WTC11 (cell line): ENCODE measurements around the gene DOK7. TPM values are rescaled to one million over a fixed set of nuclear protein-coding genes. Genes with fewer than 3 reads are reported as not detected.

Experiments
- ATAC-seq: fragments of 200-7000 bp; cut with Tn5 transposase; 2 replicates; pipeline ENCODE4 v1.10.0; 2021; ENCODE audit warnings: mild to moderate bottlenecking, moderate library complexity
- CTCF ChIA-PET: fragments of 300-600 bp; sonication (Branson Sonifier 250); formaldehyde crosslinking; loops from one replicate; lab custom pipeline; 2021; ENCODE audit warnings: antibody characterized with exemption; lab: Charles Lee
- POLR2A ChIA-PET: fragments of 350-600 bp; sonication (Branson Sonifier 250); formaldehyde crosslinking; loops from one replicate; lab custom pipeline; 2021; ENCODE audit warnings: antibody characterized with exemption; lab: Charles Lee
- DNase-seq: peaks from one replicate; pipeline ENCODE4 v3.0.0; 2021; ENCODE audit warnings: low spot score
- H3K27ac Mint-ChIP-seq: 2 replicates; pipeline ENCODE4 v1.8.0; 2021; ENCODE audit warnings: mixed read lengths
- H3K27me3 Mint-ChIP-seq: 2 replicates; pipeline ENCODE4 v1.8.0; 2021; ENCODE audit warnings: low read depth, mild to moderate bottlenecking, moderate library complexity, mixed read lengths
- H3K36me3 Mint-ChIP-seq: 2 replicates; pipeline ENCODE4 v1.8.0; 2021; ENCODE audit warnings: mixed read lengths
- H3K4me1 Mint-ChIP-seq: 2 replicates; pipeline ENCODE4 v1.8.0; 2022; ENCODE audit warnings: mixed read lengths
- H3K4me3 Mint-ChIP-seq: 2 replicates; pipeline ENCODE4 v1.8.0; 2021; ENCODE audit warnings: mild to moderate bottlenecking, moderate library complexity, mixed read lengths
- H3K9me3 Mint-ChIP-seq: 2 replicates; pipeline ENCODE4 v1.8.0; 2021; ENCODE audit warnings: mixed read lengths
- AR ChIP-seq: fragments of 250-450 bp; sonication (Bioruptor Pico); IDR thresholded peaks from 2 replicates; pipeline ENCODE4 v1.9.0; 2021; ENCODE audit warnings: mild to moderate bottlenecking
- ARID4B ChIP-seq: sonication (generic); formaldehyde crosslinking; IDR thresholded peaks from 2 replicates; pipeline ENCODE4 v1.8.0; 2023; ENCODE audit warnings: missing genetic modification reagents, mild to moderate bottlenecking, borderline replicate concordance
- ELF4 ChIP-seq: sonication (generic); formaldehyde crosslinking; IDR thresholded peaks from 2 replicates; pipeline ENCODE4 v1.8.1; 2022; ENCODE audit warnings: low read depth, mild to moderate bottlenecking, moderate library complexity, missing genetic modification reagents
- ESRRA ChIP-seq: sonication (generic); formaldehyde crosslinking; IDR thresholded peaks from 2 replicates; pipeline ENCODE4 v1.8.1; 2022; ENCODE audit warnings: mild to moderate bottlenecking, missing genetic modification reagents, borderline replicate concordance
- ETV6 ChIP-seq: sonication (generic); formaldehyde crosslinking; IDR thresholded peaks from 2 replicates; pipeline ENCODE4 v1.8.1; 2022; ENCODE audit warnings: mild to moderate bottlenecking, missing genetic modification reagents
- FOXP4 ChIP-seq: sonication (generic); formaldehyde crosslinking; IDR thresholded peaks from 2 replicates; pipeline ENCODE4 v1.8.0; 2022; ENCODE audit warnings: mild to moderate bottlenecking, missing genetic modification reagents
- IRF2 ChIP-seq: sonication (generic); formaldehyde crosslinking; IDR thresholded peaks from 2 replicates; pipeline ENCODE4 v1.8.0; 2022; ENCODE audit warnings: low read depth, missing genetic modification reagents, borderline replicate concordance
- MAX ChIP-seq: sonication (generic); formaldehyde crosslinking; IDR thresholded peaks from 2 replicates; pipeline ENCODE4 v1.8.0; 2022; ENCODE audit warnings: mild to moderate bottlenecking, missing genetic modification reagents
- NR2C2 ChIP-seq: sonication (generic); formaldehyde crosslinking; IDR thresholded peaks from 2 replicates; pipeline ENCODE4 v1.8.0; 2022; ENCODE audit warnings: mild to moderate bottlenecking, missing genetic modification reagents
- RORB ChIP-seq: fragments of 250-450 bp; sonication (Bioruptor Pico); IDR thresholded peaks from 2 replicates; pipeline ENCODE4 v1.9.0; 2021; ENCODE audit warnings: mild to moderate bottlenecking
- SOX15 ChIP-seq: fragments of 250-450 bp; sonication (Bioruptor Pico); IDR thresholded peaks from 2 replicates; pipeline ENCODE4 v1.9.0; 2021; ENCODE audit warnings: mild to moderate bottlenecking
- TEAD1 ChIP-seq: sonication (generic); formaldehyde crosslinking; IDR thresholded peaks from 2 replicates; pipeline ENCODE4 v1.8.0; 2022; ENCODE audit warnings: mild to moderate bottlenecking, missing genetic modification reagents
- TEAD4 ChIP-seq: sonication (generic); formaldehyde crosslinking; IDR thresholded peaks from 2 replicates; pipeline ENCODE4 v1.8.0; 2022; ENCODE audit warnings: mild to moderate bottlenecking, missing genetic modification reagents
- USF1 ChIP-seq: sonication (generic); formaldehyde crosslinking; IDR thresholded peaks from 2 replicates; pipeline ENCODE4 v1.8.0; 2022; ENCODE audit warnings: mild to moderate bottlenecking, missing genetic modification reagents
- ZNF138 ChIP-seq: sonication (generic); formaldehyde crosslinking; conservative IDR thresholded peaks from 2 replicates; pipeline ENCODE4 v1.8.1; 2022; ENCODE audit warnings: mild to moderate bottlenecking, moderate library complexity, missing genetic modification reagents
- ZNF232 ChIP-seq: sonication (generic); formaldehyde crosslinking; IDR thresholded peaks from 2 replicates; pipeline ENCODE4 v1.8.0; 2022; ENCODE audit warnings: mild to moderate bottlenecking, missing genetic modification reagents
- ZSCAN18 ChIP-seq: fragments of 250-450 bp; sonication (Bioruptor Pico); IDR thresholded peaks from 2 replicates; pipeline ENCODE4 v2.1.2; 2022; ENCODE audit warnings: mild to moderate bottlenecking, moderate library complexity
- total RNA-seq: library from RNA; stranded (reverse); gene quantifications from 3 replicates; pipeline ENCODE4 v1.2.3, GENCODE V29; 2021

DOK7 gene
- total RNA-seq, 1 experiment from 2014 or later: 0.22 TPM

GRCh38 chr4:3522651-3523050 is 59.5 kb downstream of the DOK7 start:
- DNase-seq: peak; percentile 7
- ATAC-seq: no peak
- H3K27ac Mint-ChIP-seq: no peak overlapping the region
- no peaks in the 10 kb centered on the region for H3K4me1 Mint-ChIP-seq
- peaks cover 30% of the 10 kb centered on the region for H3K36me3 Mint-ChIP-seq
- CTCF ChIA-PET: no interaction called here
- no peaks in the 10 kb centered on the region for H3K9me3 Mint-ChIP-seq
- POLR2A ChIA-PET: interaction anchor here (0.7 kb wide), 1 partner anchor 1092 kb away, joined by 3 read pairs; no protein-coding TSS in a partner anchor
- TF ChIP-seq ARID4B: no peak
- no peak for TF ChIP-seq IRF2 (CRISPR knock-in tag)
- TF ChIP-seq SOX15 (CRISPR knock-in tag): no peak
- TF ChIP-seq MAX: no peak
- TF ChIP-seq ZNF232: no peak
- no peak for TF ChIP-seq ZNF138 (CRISPR knock-in tag)
- TF ChIP-seq RORB: no peak
- TF ChIP-seq TEAD1 (CRISPR knock-in tag): no peak
- TF ChIP-seq ELF4 (CRISPR knock-in tag): no peak
- TF ChIP-seq AR (CRISPR knock-in tag): no peak
- no peak for TF ChIP-seq TEAD4 (CRISPR knock-in tag)
- TF ChIP-seq FOXP4 (CRISPR knock-in tag): no peak
- no peak for TF ChIP-seq ZSCAN18 (CRISPR knock-in tag)
- TF ChIP-seq NR2C2 (CRISPR knock-in tag): no peak
- no peak for TF ChIP-seq USF1 (CRISPR knock-in tag)
- TF ChIP-seq ESRRA: no peak
- no peak for TF ChIP-seq ETV6 (CRISPR knock-in tag)
- TF ChIP-seq, all 79 proteins: peak for 0
- no peak overlapping the region for H3K4me3 Mint-ChIP-seq
- no peaks in the 10 kb centered on the region for H3K27me3 Mint-ChIP-seq
